AG08395 (cell line): ENCODE measurements around the gene SYNJ2.

Experiments used
- DNase-seq: peaks from one replicate; pipeline ENCODE4 v3.0.0; 2012; ENCODE audit warnings: mixed read lengths, low spot score

The SYNJ2 gene

GRCh38 chr6:158043008-158043407 is 61.3 kb downstream of the SYNJ2 start:
- DNase-seq = no peak

- peak; percentile 51 for DNase-seq
These were observed 62.2 kb downstream of the SYNJ2 start for GRCh38 chr6:158043586-158044524.

- DNase-seq = no peak
These were observed 62.8 kb downstream of the SYNJ2 start for GRCh38 chr6:158044525-158044888.

GRCh38 chr6:158046201-158047126 is 64.8 kb downstream of the SYNJ2 start:
- DNase-seq = no peak

- peak; percentile 61 for DNase-seq
These were observed 65.5 kb downstream of the SYNJ2 start for GRCh38 chr6:158047127-158047518.

DNA sequence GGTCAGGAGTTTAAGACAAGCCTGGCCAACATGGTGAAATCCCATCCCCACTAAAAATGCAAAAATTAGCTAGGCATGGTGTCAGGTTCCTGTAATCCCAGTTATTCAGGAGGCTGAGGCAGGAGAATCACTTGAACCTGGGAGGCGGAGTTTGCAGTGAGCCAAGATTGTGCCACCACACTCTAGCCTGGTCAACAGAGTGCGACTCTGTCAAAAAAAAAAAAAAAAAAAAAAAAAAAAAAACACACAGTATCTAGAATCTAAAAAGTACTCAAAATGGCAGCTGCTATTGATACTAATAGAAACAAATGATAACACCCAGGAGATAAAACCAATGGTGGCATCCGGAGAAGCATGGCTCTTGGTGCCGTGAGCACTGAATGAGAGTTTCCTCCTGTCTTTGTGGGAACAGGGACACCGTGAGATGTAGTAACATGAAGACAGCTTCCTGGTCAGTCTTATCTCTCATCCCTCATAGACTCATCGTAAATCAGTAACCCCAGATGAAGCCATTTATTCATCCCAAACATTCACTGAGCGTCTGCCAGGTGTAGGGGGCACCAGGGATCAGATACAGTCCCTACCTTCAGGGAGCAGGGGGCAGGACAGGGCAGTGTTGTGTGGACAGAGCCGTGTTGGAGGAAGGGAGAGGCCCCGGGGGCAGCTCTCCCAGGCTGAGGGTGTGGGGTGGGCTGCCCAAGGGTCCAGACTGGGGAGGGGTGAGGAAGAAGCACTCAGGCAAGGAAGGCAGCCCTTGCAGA is 66.1 kb downstream of the SYNJ2 start:
- no peak for DNase-seq

DNA sequence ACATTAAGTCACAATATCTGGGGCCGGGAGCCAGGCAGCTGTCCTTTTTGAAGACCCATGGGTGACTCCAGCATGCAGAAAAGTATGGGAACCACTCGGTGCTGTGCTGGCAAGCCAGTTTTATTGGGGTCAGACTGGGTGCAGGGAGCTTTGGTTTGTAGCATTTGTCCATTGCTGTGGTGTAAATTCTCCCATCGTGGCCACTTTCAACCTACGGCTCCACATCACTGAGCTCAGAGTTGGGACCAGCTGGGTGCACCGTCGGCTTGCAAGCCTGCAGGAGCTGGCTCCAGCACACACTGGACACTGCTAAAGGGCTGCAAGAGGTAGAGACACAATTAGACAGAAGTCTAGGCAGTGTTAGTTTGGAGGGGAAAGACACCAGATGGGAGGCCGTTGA is 66.9 kb downstream of the SYNJ2 start:
- no peak for DNase-seq

- no peak for DNase-seq
These were observed 67.7 kb downstream of the SYNJ2 start for GRCh38 chr6:158049055-158050028.

GRCh38 chr6:158050107-158050735 is 68.6 kb downstream of the SYNJ2 start:
- DNase-seq = no peak

DNA sequence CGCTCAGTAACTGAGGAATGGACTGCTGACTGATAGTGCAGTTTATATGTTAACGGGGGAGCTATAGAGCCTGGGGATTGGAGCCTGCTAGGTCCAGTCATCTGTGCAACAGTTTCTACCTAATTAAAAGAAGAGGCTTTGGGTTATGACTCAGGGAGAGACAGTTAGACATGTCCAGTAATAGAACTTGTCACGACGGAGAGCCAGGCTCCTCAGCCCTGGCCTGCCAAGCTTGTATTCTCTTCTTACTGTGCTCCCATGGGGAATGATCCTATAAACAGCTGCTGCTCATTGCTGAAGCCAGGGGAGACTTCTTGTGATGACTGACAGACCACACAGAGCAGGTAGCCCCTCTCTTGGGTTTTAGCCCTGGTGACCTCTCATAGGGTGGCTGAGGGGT is 69.3 kb downstream of the SYNJ2 start:
- DNase-seq = peak; percentile 89

DNA sequence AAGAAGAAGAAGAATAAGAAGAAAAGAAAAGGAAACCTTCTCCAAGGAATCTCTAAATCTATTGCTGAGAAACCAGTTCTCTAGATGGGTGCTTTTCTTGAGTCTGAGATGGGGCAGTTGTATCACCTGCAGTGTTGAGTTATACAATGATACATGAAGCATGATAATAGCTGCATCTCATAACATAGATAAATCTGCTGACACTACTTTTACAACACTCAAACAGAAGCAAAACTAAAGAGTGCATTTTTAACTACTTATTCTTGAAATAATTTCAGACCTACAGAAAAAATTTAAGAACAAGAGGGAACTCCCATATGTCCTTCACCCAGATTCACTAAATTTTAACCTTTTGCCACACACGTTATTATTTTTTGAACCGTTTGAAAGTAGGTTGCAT is 70.3 kb downstream of the SYNJ2 start:
- DNase-seq = no peak

GRCh38 chr6:158053377-158054313 is 72.0 kb downstream of the SYNJ2 start:
- DNase-seq = no peak

- no peak for DNase-seq
These were observed 74.7 kb downstream of the SYNJ2 start for GRCh38 chr6:158056355-158056754.

DNA sequence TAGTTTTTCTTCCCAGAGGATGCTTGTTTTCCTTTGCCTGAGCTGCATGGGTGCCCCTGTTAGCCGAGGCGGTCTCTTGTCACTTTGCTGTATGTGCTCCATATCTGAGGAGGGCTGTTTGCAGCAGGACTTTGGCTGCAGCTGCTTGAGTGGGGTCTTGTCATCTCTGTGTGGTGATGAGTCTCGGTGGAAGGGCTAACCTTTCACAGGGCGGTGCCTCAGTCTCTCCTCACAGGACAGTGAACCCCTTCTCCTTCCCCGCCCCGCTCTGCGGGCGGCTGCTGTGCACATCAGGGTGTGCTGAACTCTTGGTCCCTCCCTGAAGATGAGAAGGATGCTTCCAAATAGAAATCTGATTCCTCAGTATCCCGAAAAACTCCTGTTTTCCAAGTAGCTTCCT is 75.1 kb downstream of the SYNJ2 start:
- no peak for DNase-seq

GRCh38 chr6:158057213-158057987 is 75.7 kb downstream of the SYNJ2 start:
- DNase-seq = peak; percentile 87

DNA sequence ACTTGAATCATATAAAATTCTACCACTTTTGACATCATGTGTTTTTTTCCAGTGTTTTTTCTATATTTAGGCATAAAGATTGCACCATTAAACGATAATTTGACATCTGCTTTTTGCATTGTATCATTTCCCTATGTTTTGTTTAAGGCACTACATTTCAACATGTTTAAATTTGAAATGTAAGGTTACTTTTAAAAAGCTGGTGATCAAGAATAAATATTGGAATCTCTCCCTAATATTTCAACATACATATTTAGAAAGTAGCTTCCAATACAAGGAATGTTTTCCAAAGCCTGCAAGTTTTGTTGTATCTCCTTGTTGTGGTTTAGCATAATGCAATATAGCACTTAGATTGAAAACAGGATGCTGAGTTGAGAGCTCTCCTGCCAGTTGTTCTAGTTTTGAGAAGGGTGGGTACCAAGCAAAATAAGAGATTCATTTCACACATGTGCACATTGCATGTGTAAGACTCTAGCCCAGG is 76.5 kb downstream of the SYNJ2 start:
- no peak for DNase-seq

GRCh38 chr6:158059108-158059507 is 77.4 kb downstream of the SYNJ2 start:
- no peak for DNase-seq
